IMR-90 (cell line): ENCODE results near the gene SDHA. TPM values are rescaled to one million over a fixed set of nuclear protein-coding genes. Genes with fewer than 3 reads are reported as not detected.

ENCODE experiments used
- ATAC-seq: fragments of 200-7000 bp; cut with Tn5 transposase; 2 replicates; pipeline ENCODE4 v1.9.1; 2020; ENCODE audit warnings: low read depth, mild to moderate bottlenecking, moderate library complexity
- BruUV-seq: library from RNA; stranded (reverse); fragments of 400-500 nt; replicated peaks from 2 replicates; lab custom pipeline; 2021; lab: Mats Ljungman, UMichigan
- CTCF ChIA-PET: fragments of 300-600 bp; formaldehyde crosslinking; extraction: SDS; loops from one replicate; lab custom pipeline; 2021; ENCODE audit warnings: antibody characterized with exemption; lab: Yijun Ruan, JAX
- POLR2A ChIA-PET: fragments of 300-600 bp; sonication (Branson Sonifier 250); formaldehyde crosslinking; loops from one replicate; lab custom pipeline; 2022; ENCODE audit warnings: antibody characterized with exemption; ENCODE audit not compliant: unreplicated experiment; lab: Charles Lee
- DNase-seq: peaks from one replicate; pipeline ENCODE4 v3.0.0; 2013
- H2AFZ ChIP-seq: replicated peaks from 2 replicates; pipeline ENCODE3; 2013; ENCODE audit warnings: low read length, mild to moderate bottlenecking; ENCODE audit not compliant: poor library complexity
- H2AK5ac ChIP-seq: 2 replicates; pipeline ENCODE4 v1.6.1; 2013; ENCODE audit warnings: low read depth, low read length, inconsistent platforms
- H2AK9ac ChIP-seq: replicated peaks from 2 replicates; pipeline ENCODE3; 2013; ENCODE audit warnings: mild to moderate bottlenecking, low read depth, low read length, moderate library complexity; ENCODE audit not compliant: poor library complexity
- H2BK120ac ChIP-seq: 2 replicates; pipeline ENCODE4 v1.6.1; 2013; ENCODE audit warnings: low read depth, low read length, inconsistent platforms
- H2BK15ac ChIP-seq: 3 replicates; pipeline ENCODE4 v1.6.1; 2013; ENCODE audit warnings: low read depth, low read length, inconsistent platforms
- H2BK20ac ChIP-seq: 2 replicates; pipeline ENCODE4 v1.6.1; 2013; ENCODE audit warnings: low read depth, mild to moderate bottlenecking, inconsistent platforms, low read length, moderate library complexity
- H2BK5ac ChIP-seq: 2 replicates; pipeline ENCODE4 v1.6.1; 2013; ENCODE audit warnings: mild to moderate bottlenecking, low read depth, low read length, inconsistent platforms; ENCODE audit not compliant: poor library complexity, severe bottlenecking
- H3K14ac ChIP-seq: replicated peaks from 2 replicates; pipeline ENCODE4 v1.6.1; 2013; ENCODE audit warnings: low read depth, low read length, inconsistent platforms
- H3K18ac ChIP-seq: 2 replicates; pipeline ENCODE4 v1.6.1; 2013; ENCODE audit warnings: low read depth, low read length, control low read depth
- H3K23ac ChIP-seq: 2 replicates; pipeline ENCODE4 v1.6.1; 2013; ENCODE audit warnings: low read depth, low read length, inconsistent platforms
- H3K27ac ChIP-seq: 2 replicates; pipeline ENCODE4 v1.5.1; 2013; ENCODE audit warnings: mild to moderate bottlenecking, control low read depth, low read length; ENCODE audit not compliant: insufficient read depth
- H3K27me3 ChIP-seq: 2 replicates; pipeline ENCODE4 v1.6.1; 2013; ENCODE audit warnings: low read length; ENCODE audit not compliant: control insufficient read depth, insufficient read depth
- H3K36me3 ChIP-seq: 2 replicates; pipeline ENCODE4 v1.6.1; 2013; ENCODE audit warnings: low read length, mixed read lengths; ENCODE audit not compliant: control insufficient read depth, insufficient read depth
- H3K4ac ChIP-seq: 2 replicates; pipeline ENCODE4 v1.6.1; 2013; ENCODE audit warnings: low read depth, low read length, inconsistent platforms
- H3K4me1 ChIP-seq: 2 replicates; pipeline ENCODE4 v1.6.1; 2013; ENCODE audit warnings: low read length, mixed read lengths; ENCODE audit not compliant: control insufficient read depth, insufficient read depth
- H3K4me2 ChIP-seq: 2 replicates; pipeline ENCODE4 v1.6.1; 2013; ENCODE audit warnings: low read depth, mild to moderate bottlenecking, control low read depth, low read length, moderate library complexity
- H3K4me3 ChIP-seq: 2 replicates; pipeline ENCODE4 v1.5.1; 2013; ENCODE audit warnings: low read depth, mild to moderate bottlenecking, control low read depth, low read length, moderate library complexity; ENCODE audit not compliant: insufficient read depth
- H3K56ac ChIP-seq: 2 replicates; pipeline ENCODE4 v1.6.1; 2013; ENCODE audit warnings: low read length, inconsistent platforms; ENCODE audit not compliant: insufficient read depth; ENCODE audit errors: extremely low read depth
- H3K79me1 ChIP-seq, 2 experiments: 2 replicates each; pipeline ENCODE4 v1.6.1; 2013; ENCODE audit warnings: low read length in 2 of 2, inconsistent platforms in 1 of 2, low read depth in 1 of 2
- H3K9ac ChIP-seq: 2 replicates; pipeline ENCODE4 v1.6.1; 2013; ENCODE audit warnings: low read depth, low read length, control low read depth
- H3K9me1 ChIP-seq: 2 replicates; pipeline ENCODE4 v1.6.1; 2013; ENCODE audit warnings: low read length, inconsistent platforms; ENCODE audit not compliant: insufficient read depth
- H3K9me3 ChIP-seq: 2 replicates; pipeline ENCODE4 v1.6.1; 2013; ENCODE audit warnings: low read length; ENCODE audit not compliant: control insufficient read depth, insufficient read depth
- H4K20me1 ChIP-seq: 2 replicates; pipeline ENCODE4 v1.6.1; 2013; ENCODE audit warnings: low read length, inconsistent platforms; ENCODE audit not compliant: insufficient read depth
- H4K5ac ChIP-seq: 2 replicates; pipeline ENCODE4 v1.6.1; 2013; ENCODE audit warnings: mild to moderate bottlenecking, low read depth, low read length, control low read depth
- H4K8ac ChIP-seq, 2 experiments: 2 replicates each; pipeline ENCODE4 v1.6.1; 2013; ENCODE audit warnings: low read depth in 2 of 2, low read length in 2 of 2, control low read depth in 1 of 2, inconsistent platforms in 1 of 2
- H4K91ac ChIP-seq: 2 replicates; pipeline ENCODE4 v1.6.1; 2013; ENCODE audit warnings: low read depth, low read length, inconsistent platforms; ENCODE audit not compliant: insufficient read depth
- BHLHE40 ChIP-seq: fragments of 150-350 bp; IDR thresholded peaks from 2 replicates; pipeline ENCODE4 v1.6.1; 2016; ENCODE audit warnings: mild to moderate bottlenecking, low read depth, low read length
- CEBPB ChIP-seq: IDR thresholded peaks from 2 replicates; pipeline ENCODE4 v1.6.1; 2012; ENCODE audit warnings: low read depth, low read length, improper control_type of control experiment
- CHD1 ChIP-seq: IDR thresholded peaks from 2 replicates; pipeline ENCODE4 v1.6.1; 2012; ENCODE audit warnings: low read depth, low read length, improper control_type of control experiment
- CTCF ChIP-seq: conservative IDR thresholded peaks from 2 replicates; pipeline ENCODE4 v1.5.1; 2012; ENCODE audit warnings: mild to moderate bottlenecking, low read depth, low read length, improper control_type of control experiment
- FOS ChIP-seq: fragments of 150-350 bp; IDR thresholded peaks from 2 replicates; pipeline ENCODE4 v1.6.1; 2016; ENCODE audit warnings: low read depth, low read length
- MAZ ChIP-seq: IDR thresholded peaks from 2 replicates; pipeline ENCODE4 v1.6.1; 2012; ENCODE audit warnings: low read depth, mild to moderate bottlenecking, low read length, improper control_type of control experiment, moderate library complexity, borderline replicate concordance
- MXI1 ChIP-seq: IDR thresholded peaks from 2 replicates; pipeline ENCODE4 v1.6.1; 2012; ENCODE audit warnings: low read depth, mild to moderate bottlenecking, low read length, moderate library complexity, borderline replicate concordance
- NFE2L2 ChIP-seq: fragments of 150-350 bp; IDR thresholded peaks from 2 replicates; pipeline ENCODE4 v1.6.1; 2016; ENCODE audit warnings: low read depth, mild to moderate bottlenecking, low read length
- POLR2A ChIP-seq: IDR thresholded peaks from 2 replicates; pipeline ENCODE4 v1.6.1; 2012; ENCODE audit warnings: mild to moderate bottlenecking, low read depth, low read length
- RAD21 ChIP-seq: IDR thresholded peaks from 2 replicates; pipeline ENCODE4 v1.6.1; 2012; ENCODE audit warnings: low read length, improper control_type of control experiment
- RCOR1 ChIP-seq: IDR thresholded peaks from 2 replicates; pipeline ENCODE4 v1.6.1; 2012; ENCODE audit warnings: mild to moderate bottlenecking, low read length, improper control_type of control experiment; ENCODE audit not compliant: insufficient replicate concordance
- RFX5 ChIP-seq: IDR thresholded peaks from 2 replicates; pipeline ENCODE4 v1.8.0; 2012; ENCODE audit warnings: low read depth, mild to moderate bottlenecking, low read length, moderate library complexity
- SMC3 ChIP-seq: fragments of 150-350 bp; IDR thresholded peaks from 2 replicates; pipeline ENCODE4 v1.6.1; 2016; ENCODE audit warnings: low read depth, mild to moderate bottlenecking, antibody characterized with exemption, low read length, moderate library complexity
- WGBS, 2 experiments: methylation state at CpG; one replicate each; pipeline versions ENCODE4 v1.1.5 to v1.1.7; 2013; ENCODE audit warnings: missing lambda C conversion rate in 2 of 2; ENCODE audit not compliant: insufficient read length in 1 of 2; ENCODE audit errors: extremely low coverage in 2 of 2; 5-methylcytosine and 5-hydroxymethylcytosine counted together
- dilution Hi-C: fragments of 300-500 bp; cut with HindIII; formaldehyde crosslinking; loops from one replicate; pipeline ENCODE4 v1.14.3; 2018; ENCODE audit warnings: low sequenced_read_pairs; ENCODE audit not compliant: unreplicated experiment
- in situ Hi-C: fragments of 300-500 bp; cut with MboI; formaldehyde crosslinking; loops from 3 replicates; pipeline ENCODE4 v1.14.3; 2019; ENCODE audit warnings: low sequenced_read_pairs, inconsistent platforms, mixed read lengths
- intact Hi-C: fragments of 100-400 bp; cut with micrococcal nuclease; formaldehyde crosslinking; loops from 2 replicates; pipeline ENCODE4 v1.10.0; 2022
- polyA plus RNA-seq, 3 experiments: library from polyadenylated mRNA; depleted of rRNA; stranded (reverse); fragments of >200 nt; gene quantifications; 2 replicates each; pipeline ENCODE4 v1.2.3, GENCODE V29; 2012; ENCODE audit warnings: low replicate concordance in 1 of 3
- total RNA-seq: library from RNA; depleted of rRNA; stranded (reverse); fragments of >200 nt; gene quantifications from 2 replicates; pipeline ENCODE4 v1.2.3, GENCODE V29; 2012
- TF ChIP-seq, protein P1 (sequence below): fragments of 150-350 bp; IDR thresholded peaks from 2 replicates; pipeline ENCODE4 v1.6.1; 2016; ENCODE audit warnings: low read depth, mild to moderate bottlenecking, low read length, moderate library complexity, borderline replicate concordance
- TF ChIP-seq, protein P2 (sequence below): fragments of 150-350 bp; IDR thresholded peaks from 2 replicates; pipeline ENCODE4 v1.6.1; 2017; ENCODE audit warnings: mild to moderate bottlenecking, antibody characterized with exemption, low read length, low read depth

Gene SDHA
- total and polyA plus RNA-seq, 2 of the 4 experiments (the other 2 are of a cell fraction), result 105 to 121 TPM

GRCh38 chr5:204001-204400 lies 14.1 kb upstream of the SDHA start:
- ChIA-PET POLR2A (no interaction called here), CTCF (interaction anchor here (0.5 kb wide), 1 partner anchor 224 kb away, joined by 3 read pairs; no protein-coding TSS in a partner anchor)
- no peak for ATAC-seq
- peaks cover 16% of the 10 kb centered on the region for H3K36me3 ChIP-seq
- H2BK20ac ChIP-seq, result no peak overlapping the region
- no peak overlapping the region for H3K14ac ChIP-seq
- H2BK120ac ChIP-seq, result no peak overlapping the region
- no peak overlapping the region for H3K4me2 ChIP-seq
- H3K9ac ChIP-seq, result no peak overlapping the region
- in situ Hi-C loops (no loop called here), dilution Hi-C loops (no loop called here), intact Hi-C loops (no loop called here)
- H3K4me1 ChIP-seq, result 0 out of 2 replicates have a peak, but pooled peaks cover 2% of the 10 kb centered on the region
- TF ChIP-seq CHD1, result no peak
- no peak for TF ChIP-seq MAZ
- no peak for TF ChIP-seq MXI1
- no peak for TF ChIP-seq POLR2A
- TF ChIP-seq CEBPB, result no peak
- no peak for TF ChIP-seq BHLHE40
- TF ChIP-seq, protein P1, sequence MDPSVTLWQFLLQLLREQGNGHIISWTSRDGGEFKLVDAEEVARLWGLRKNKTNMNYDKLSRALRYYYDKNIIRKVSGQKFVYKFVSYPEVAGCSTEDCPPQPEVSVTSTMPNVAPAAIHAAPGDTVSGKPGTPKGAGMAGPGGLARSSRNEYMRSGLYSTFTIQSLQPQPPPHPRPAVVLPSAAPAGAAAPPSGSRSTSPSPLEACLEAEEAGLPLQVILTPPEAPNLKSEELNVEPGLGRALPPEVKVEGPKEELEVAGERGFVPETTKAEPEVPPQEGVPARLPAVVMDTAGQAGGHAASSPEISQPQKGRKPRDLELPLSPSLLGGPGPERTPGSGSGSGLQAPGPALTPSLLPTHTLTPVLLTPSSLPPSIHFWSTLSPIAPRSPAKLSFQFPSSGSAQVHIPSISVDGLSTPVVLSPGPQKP, result no peak
- no peak for TF ChIP-seq NFE2L2
- no peak for TF ChIP-seq RCOR1
- TF ChIP-seq, protein P2, sequence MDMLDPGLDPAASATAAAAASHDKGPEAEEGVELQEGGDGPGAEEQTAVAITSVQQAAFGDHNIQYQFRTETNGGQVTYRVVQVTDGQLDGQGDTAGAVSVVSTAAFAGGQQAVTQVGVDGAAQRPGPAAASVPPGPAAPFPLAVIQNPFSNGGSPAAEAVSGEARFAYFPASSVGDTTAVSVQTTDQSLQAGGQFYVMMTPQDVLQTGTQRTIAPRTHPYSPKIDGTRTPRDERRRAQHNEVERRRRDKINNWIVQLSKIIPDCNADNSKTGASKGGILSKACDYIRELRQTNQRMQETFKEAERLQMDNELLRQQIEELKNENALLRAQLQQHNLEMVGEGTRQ, result no peak
- TF ChIP-seq SMC3, result no peak
- no peak for TF ChIP-seq RAD21
- TF ChIP-seq FOS, result no peak
- no peak for TF ChIP-seq RFX5
- TF ChIP-seq CTCF, result no peak
- no peak overlapping the region for H3K4ac ChIP-seq
- H2BK15ac ChIP-seq, result no peak overlapping the region
- peaks cover 29% of the 10 kb centered on the region for H4K20me1 ChIP-seq
- H2AK5ac ChIP-seq, result no peak overlapping the region
- no peak overlapping the region for H4K8ac ChIP-seq
- BruUV-seq, result no TSS peak
- no peak overlapping the region for H2BK5ac ChIP-seq
- DNase-seq, result no peak
- H3K56ac ChIP-seq, result no peak overlapping the region
- H3K4me3 ChIP-seq, result no peak overlapping the region
- H2AFZ ChIP-seq, result no peak overlapping the region
- no peaks in the 10 kb centered on the region for H3K9me3 ChIP-seq
- H3K27me3 ChIP-seq, result no peaks in the 10 kb centered on the region
- H3K23ac ChIP-seq, result no peak overlapping the region
- no peak overlapping the region for H4K91ac ChIP-seq
- H3K27ac ChIP-seq, result no peak overlapping the region
- no peak overlapping the region for H3K18ac ChIP-seq
- peaks cover 25 to 31% of the 10 kb centered on the region in 2 experiments for H3K79me1 ChIP-seq
- peaks cover 6% of the 10 kb centered on the region; the same call in 1 of the 2 replicates for H3K9me1 ChIP-seq
- H4K5ac ChIP-seq, result no peak overlapping the region
- WGBS, 2 experiments, result no CpG with 5 or more reads among the region's 6 CpGs
- peak overlapping the region; percentile 20 for H2AK9ac ChIP-seq
